ENCODE data around the gene CSRNP3. TPM values are rescaled to one million over a fixed set of nuclear protein-coding genes. Genes with fewer than 3 reads are reported as not detected.

Gene CSRNP3
- total and polyA plus RNA-seq, 2 experiments from 2014 or later: 3.0 to 14.0 TPM

DNA sequence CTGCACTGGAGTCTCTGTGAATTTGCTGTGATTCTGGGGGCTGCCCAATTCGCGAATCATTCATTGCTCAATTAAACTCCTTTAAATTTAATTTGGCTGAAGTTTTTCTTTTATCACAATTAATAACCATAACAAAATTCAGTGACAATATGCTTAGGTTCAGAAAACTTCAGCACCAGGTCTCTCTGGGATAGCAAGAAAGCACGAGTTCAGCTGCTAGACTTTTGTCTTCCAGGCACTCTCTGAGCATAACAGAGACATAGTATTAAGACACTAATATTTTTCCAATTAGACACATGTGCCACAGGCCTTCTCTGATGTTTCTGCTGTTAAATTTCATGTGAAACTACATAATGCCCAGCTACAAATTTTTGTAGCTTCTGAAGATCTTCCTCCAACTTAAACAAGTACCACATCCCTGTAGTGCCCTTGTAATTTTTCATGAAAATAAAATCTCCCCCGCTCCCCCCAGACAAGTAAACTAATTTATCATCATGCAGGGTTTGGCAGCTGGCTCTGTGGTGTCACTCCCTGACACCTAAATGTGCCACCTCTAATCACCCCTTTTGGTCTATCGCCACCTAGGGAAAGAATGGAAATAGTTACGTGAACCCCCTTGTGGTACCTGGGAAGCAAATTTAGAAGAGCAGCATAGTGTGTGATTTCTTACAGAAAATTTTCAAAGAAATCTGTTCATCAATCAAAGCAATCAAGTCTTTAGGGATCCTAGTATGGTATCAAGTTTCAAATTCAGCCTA is 94.1 kb downstream of the CSRNP3 start:
- TF ChIP-seq EZH2phosphoT487 (IDR thresholded peaks at IDR 0.05; ENCODE audit: low read depth, severe bottlenecking, unreplicated experiment): no peak
- TF ChIP-seq EZH2 (IDR thresholded peaks at IDR 0.05; ENCODE audit: borderline replicate concordance): no peak
- TF ChIP-seq, protein P1, sequence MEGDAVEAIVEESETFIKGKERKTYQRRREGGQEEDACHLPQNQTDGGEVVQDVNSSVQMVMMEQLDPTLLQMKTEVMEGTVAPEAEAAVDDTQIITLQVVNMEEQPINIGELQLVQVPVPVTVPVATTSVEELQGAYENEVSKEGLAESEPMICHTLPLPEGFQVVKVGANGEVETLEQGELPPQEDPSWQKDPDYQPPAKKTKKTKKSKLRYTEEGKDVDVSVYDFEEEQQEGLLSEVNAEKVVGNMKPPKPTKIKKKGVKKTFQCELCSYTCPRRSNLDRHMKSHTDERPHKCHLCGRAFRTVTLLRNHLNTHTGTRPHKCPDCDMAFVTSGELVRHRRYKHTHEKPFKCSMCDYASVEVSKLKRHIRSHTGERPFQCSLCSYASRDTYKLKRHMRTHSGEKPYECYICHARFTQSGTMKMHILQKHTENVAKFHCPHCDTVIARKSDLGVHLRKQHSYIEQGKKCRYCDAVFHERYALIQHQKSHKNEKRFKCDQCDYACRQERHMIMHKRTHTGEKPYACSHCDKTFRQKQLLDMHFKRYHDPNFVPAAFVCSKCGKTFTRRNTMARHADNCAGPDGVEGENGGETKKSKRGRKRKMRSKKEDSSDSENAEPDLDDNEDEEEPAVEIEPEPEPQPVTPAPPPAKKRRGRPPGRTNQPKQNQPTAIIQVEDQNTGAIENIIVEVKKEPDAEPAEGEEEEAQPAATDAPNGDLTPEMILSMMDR (IDR thresholded peaks at IDR 0.05; ENCODE audit: poor library complexity): no peak
- H2AFZ ChIP-seq: no peak overlapping the region
- H3K27ac ChIP-seq: no peak overlapping the region
- H3K9me3 ChIP-seq (ENCODE audit: low read depth): no peaks in the 10 kb centered on the region
- H3K36me3 ChIP-seq (replicated peaks; ENCODE audit: insufficient read depth, low read depth): no peaks in the 10 kb centered on the region
- WGBS (ENCODE audit: low lambda C conversion rate, missing lambda C conversion rate): 91% methylated on average over 6 of the region's 6 CpGs
- H3K27me3 ChIP-seq: no peaks in the 10 kb centered on the region
- no peaks in the 10 kb centered on the region for H3K4me1 ChIP-seq (ENCODE audit: insufficient read depth)
- no peaks in the 10 kb centered on the region for H3K9me2 ChIP-seq (replicated peaks; ENCODE audit: insufficient read depth)
- H3K79me2 ChIP-seq: no peaks in the 10 kb centered on the region
- H4K20me1 ChIP-seq (ENCODE audit: insufficient read depth, poor library complexity, severe bottlenecking): no peaks in the 10 kb centered on the region
- H3K4me3 ChIP-seq: no peak overlapping the region
- no peak for DNase-seq (ENCODE audit: low spot score)
- no peak overlapping the region for H3K4me2 ChIP-seq

DNA sequence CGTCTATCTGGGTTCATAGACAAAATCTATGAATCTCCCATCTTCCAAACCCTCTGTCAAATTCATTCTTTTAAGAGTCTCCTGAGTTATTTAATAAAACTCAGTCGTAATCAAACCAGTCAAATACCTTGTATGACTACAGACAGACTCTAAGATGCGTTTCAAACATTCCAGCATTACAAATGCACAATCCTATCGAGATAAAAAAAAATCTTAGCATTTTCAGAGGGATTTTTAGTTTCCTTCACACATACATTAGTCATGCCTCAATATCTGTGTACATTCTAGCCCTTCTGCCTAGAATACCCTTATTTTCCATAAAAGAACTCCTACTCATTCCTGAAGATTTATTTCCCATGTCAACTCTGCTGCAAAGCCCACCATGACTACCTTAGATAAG is 96.5 kb downstream of the CSRNP3 start:
- H3K4me3 ChIP-seq: no peak overlapping the region
- TF ChIP-seq, protein P1 (IDR thresholded peaks at IDR 0.05; ENCODE audit: poor library complexity): no peak
- no peak for TF ChIP-seq EZH2phosphoT487 (IDR thresholded peaks at IDR 0.05; ENCODE audit: low read depth, severe bottlenecking, unreplicated experiment)
- TF ChIP-seq EZH2 (IDR thresholded peaks at IDR 0.05; ENCODE audit: borderline replicate concordance): no peak
- H3K4me2 ChIP-seq: no peak overlapping the region
- H3K9me2 ChIP-seq (replicated peaks; ENCODE audit: insufficient read depth): no peaks in the 10 kb centered on the region
- H3K9me3 ChIP-seq (ENCODE audit: low read depth): no peaks in the 10 kb centered on the region
- DNase-seq (ENCODE audit: low spot score): no peak
- no peaks in the 10 kb centered on the region for H3K36me3 ChIP-seq (replicated peaks; ENCODE audit: insufficient read depth, low read depth)
- no peak overlapping the region for H3K27ac ChIP-seq
- H3K79me2 ChIP-seq: no peaks in the 10 kb centered on the region
- 70% methylated on average over 4 of the region's 4 CpGs for WGBS (ENCODE audit: low lambda C conversion rate, missing lambda C conversion rate)
- H4K20me1 ChIP-seq (ENCODE audit: insufficient read depth, poor library complexity, severe bottlenecking): no peaks in the 10 kb centered on the region
- H3K4me1 ChIP-seq (ENCODE audit: insufficient read depth): no peaks in the 10 kb centered on the region
- H3K27me3 ChIP-seq: no peaks in the 10 kb centered on the region
- H2AFZ ChIP-seq: no peak overlapping the region

DNA sequence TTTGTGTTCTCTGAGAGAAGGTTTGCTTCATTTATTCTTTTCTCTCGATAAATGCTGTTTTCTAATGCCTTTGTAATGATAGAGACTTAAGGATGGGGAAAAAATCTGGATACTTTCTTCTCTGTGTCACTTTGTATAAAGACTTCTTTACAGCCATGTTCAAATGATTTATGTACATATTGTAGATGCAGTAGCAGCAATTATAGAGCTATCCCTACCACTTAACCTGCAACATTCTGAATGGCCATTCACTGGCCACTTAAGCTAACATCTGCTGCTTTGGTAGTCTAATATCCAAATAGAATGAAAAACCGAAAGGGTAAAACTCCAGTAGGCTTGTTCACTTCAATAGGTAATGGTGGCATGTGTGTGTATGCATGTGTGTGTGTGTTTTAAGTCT is 97.8 kb downstream of the CSRNP3 start:
- 90% methylated on average over 2 of the region's 2 CpGs for WGBS (ENCODE audit: low lambda C conversion rate, missing lambda C conversion rate)
- Histone ChIP-seq H3K27me3 (no peaks in the 10 kb centered on the region), H3K27ac (no peak overlapping the region), H3K9me2 (replicated peaks; ENCODE audit: insufficient read depth) (no peaks in the 10 kb centered on the region), H2AFZ (no peak overlapping the region), H3K4me1 (ENCODE audit: insufficient read depth) (no peaks in the 10 kb centered on the region), H3K4me2 (no peak overlapping the region), H4K20me1 (ENCODE audit: insufficient read depth, poor library complexity, severe bottlenecking) (no peaks in the 10 kb centered on the region), H3K79me2 (no peaks in the 10 kb centered on the region), H3K36me3 (replicated peaks; ENCODE audit: insufficient read depth, low read depth) (no peaks in the 10 kb centered on the region), H3K9me3 (ENCODE audit: low read depth) (no peaks in the 10 kb centered on the region), H3K4me3 (no peak overlapping the region)
- DNase-seq (ENCODE audit: low spot score): no peak
- TF ChIP-seq, protein P1 (IDR thresholded peaks at IDR 0.05; ENCODE audit: poor library complexity): no peak
- TF ChIP-seq EZH2 (IDR thresholded peaks at IDR 0.05; ENCODE audit: borderline replicate concordance) (no peak), EZH2phosphoT487 (IDR thresholded peaks at IDR 0.05; ENCODE audit: low read depth, severe bottlenecking, unreplicated experiment) (no peak)

All from hepatocyte (in vitro differentiated cells).